ENCODE results near the gene APBB2. TPM values are rescaled to one million over a fixed set of nuclear protein-coding genes. Genes with fewer than 3 reads are reported as not detected.

Gene APBB2
- total and polyA plus RNA-seq, 2 of the 4 experiments (the other 2 are of a cell fraction): 47.9 to 75.5 TPM

DNA sequence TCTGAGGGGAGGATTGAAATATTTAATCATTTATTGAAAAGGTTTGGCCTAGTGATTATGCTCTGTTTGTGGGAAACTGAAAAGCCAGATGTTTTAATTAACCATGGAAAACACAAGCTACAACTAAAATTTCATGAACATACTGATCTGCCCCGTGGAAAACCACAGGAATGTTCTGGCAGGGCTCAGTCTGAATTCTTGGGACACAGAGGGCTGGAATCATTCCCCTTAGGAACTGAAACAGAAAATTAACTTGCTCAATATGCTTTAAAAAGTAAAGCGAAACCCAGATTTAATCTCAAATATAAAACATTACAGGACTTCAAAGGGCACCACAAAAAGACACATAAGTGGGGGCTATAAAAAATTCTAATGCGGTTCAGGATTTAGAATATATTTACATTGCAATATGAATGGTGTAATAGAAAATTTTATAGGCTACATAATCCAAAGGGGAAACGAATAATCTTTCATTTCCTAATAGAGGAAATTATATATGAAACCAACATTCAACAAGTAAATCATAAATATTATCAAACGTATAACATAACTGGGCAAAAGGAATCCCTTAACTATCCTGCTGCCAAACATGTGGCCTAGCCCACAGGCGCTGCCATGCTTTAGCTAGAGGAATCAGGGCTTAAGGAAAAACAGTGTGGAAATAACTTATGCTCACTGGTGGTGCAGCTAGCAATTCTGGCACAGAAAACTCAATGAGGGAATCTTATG, 70.9 kb downstream of the APBB2 start:
- in situ Hi-C loops (cut with MboI; ENCODE audit: low sequenced_read_pairs): no loop called here
- peak overlapping the region; percentile 90 for H3K18ac ChIP-seq (ENCODE audit: low read depth, low read length)
- peak overlapping the region; percentile 95 for H2BK120ac ChIP-seq (ENCODE audit: low read depth, low read length)
- no peak overlapping the region for H2AK9ac ChIP-seq (replicated peaks; ENCODE audit: low read depth, low read length, poor library complexity)
- H3K4me2 ChIP-seq (ENCODE audit: low read depth, low read length): peak overlapping the region; percentile 69
- H3K79me1 ChIP-seq (ENCODE audit: low read depth in 1 of 2, low read length in 2 of 2): peaks cover 34 to 56% of the 10 kb centered on the region in 2 experiments
- H3K56ac ChIP-seq (ENCODE audit: extremely low read depth, insufficient read depth, low read length): peak overlapping the region; percentile 57; the same call in 1 of the 2 replicates
- H4K8ac ChIP-seq (ENCODE audit: low read depth in 2 of 2, low read length in 2 of 2): peak overlapping the region; percentile 13 to 79; a peak in 2 of 4 replicates
- peak overlapping the region; percentile 97 for H3K27ac ChIP-seq (ENCODE audit: insufficient read depth, low read length)
- no peaks in the 10 kb centered on the region for H4K20me1 ChIP-seq (ENCODE audit: insufficient read depth, low read length)
- H3K4me1 ChIP-seq (ENCODE audit: control insufficient read depth, insufficient read depth, low read length): peaks cover 35% of the 10 kb centered on the region
- WGBS, 2 experiments (ENCODE audit: extremely low coverage in 2 of 2, insufficient read length in 1 of 2): no CpG with 5 or more reads among the region's 6 CpGs
- H4K5ac ChIP-seq (ENCODE audit: low read depth, low read length): peak overlapping the region; percentile 94
- H2AFZ ChIP-seq (replicated peaks; ENCODE audit: low read length, poor library complexity): no peak overlapping the region
- TF ChIP-seq, protein P1, sequence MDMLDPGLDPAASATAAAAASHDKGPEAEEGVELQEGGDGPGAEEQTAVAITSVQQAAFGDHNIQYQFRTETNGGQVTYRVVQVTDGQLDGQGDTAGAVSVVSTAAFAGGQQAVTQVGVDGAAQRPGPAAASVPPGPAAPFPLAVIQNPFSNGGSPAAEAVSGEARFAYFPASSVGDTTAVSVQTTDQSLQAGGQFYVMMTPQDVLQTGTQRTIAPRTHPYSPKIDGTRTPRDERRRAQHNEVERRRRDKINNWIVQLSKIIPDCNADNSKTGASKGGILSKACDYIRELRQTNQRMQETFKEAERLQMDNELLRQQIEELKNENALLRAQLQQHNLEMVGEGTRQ (IDR thresholded peaks at IDR 0.05; ENCODE audit: low read depth, low read length): no peak
- TF ChIP-seq NFE2L2 (IDR thresholded peaks at IDR 0.05; ENCODE audit: low read depth, low read length) (no peak), CEBPB (IDR thresholded peaks at IDR 0.05; ENCODE audit: low read depth, low read length) (peak; percentile 67), RCOR1 (IDR thresholded peaks at IDR 0.05; ENCODE audit: insufficient replicate concordance, low read length) (no peak), MXI1 (IDR thresholded peaks at IDR 0.05; ENCODE audit: borderline replicate concordance, low read depth, low read length) (peak; percentile 22; the same call in 1 of the 2 replicates)
- TF ChIP-seq, protein P2, sequence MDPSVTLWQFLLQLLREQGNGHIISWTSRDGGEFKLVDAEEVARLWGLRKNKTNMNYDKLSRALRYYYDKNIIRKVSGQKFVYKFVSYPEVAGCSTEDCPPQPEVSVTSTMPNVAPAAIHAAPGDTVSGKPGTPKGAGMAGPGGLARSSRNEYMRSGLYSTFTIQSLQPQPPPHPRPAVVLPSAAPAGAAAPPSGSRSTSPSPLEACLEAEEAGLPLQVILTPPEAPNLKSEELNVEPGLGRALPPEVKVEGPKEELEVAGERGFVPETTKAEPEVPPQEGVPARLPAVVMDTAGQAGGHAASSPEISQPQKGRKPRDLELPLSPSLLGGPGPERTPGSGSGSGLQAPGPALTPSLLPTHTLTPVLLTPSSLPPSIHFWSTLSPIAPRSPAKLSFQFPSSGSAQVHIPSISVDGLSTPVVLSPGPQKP (IDR thresholded peaks at IDR 0.05; ENCODE audit: borderline replicate concordance, low read depth, low read length): no peak
- TF ChIP-seq, protein P3, sequence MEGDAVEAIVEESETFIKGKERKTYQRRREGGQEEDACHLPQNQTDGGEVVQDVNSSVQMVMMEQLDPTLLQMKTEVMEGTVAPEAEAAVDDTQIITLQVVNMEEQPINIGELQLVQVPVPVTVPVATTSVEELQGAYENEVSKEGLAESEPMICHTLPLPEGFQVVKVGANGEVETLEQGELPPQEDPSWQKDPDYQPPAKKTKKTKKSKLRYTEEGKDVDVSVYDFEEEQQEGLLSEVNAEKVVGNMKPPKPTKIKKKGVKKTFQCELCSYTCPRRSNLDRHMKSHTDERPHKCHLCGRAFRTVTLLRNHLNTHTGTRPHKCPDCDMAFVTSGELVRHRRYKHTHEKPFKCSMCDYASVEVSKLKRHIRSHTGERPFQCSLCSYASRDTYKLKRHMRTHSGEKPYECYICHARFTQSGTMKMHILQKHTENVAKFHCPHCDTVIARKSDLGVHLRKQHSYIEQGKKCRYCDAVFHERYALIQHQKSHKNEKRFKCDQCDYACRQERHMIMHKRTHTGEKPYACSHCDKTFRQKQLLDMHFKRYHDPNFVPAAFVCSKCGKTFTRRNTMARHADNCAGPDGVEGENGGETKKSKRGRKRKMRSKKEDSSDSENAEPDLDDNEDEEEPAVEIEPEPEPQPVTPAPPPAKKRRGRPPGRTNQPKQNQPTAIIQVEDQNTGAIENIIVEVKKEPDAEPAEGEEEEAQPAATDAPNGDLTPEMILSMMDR (conservative IDR thresholded peaks at IDR 0.05; ENCODE audit: low read depth, low read length): no peak
- H3K27me3 ChIP-seq (ENCODE audit: control insufficient read depth, insufficient read depth, low read length): no peaks in the 10 kb centered on the region
- peak overlapping the region; percentile 65; the same call in 1 of the 2 replicates for H3K9ac ChIP-seq (ENCODE audit: low read depth, low read length)
- ChIA-PET CTCF (interaction anchor here (1.0 to 1.5 kb wide), 2 partner anchors 17 to 219 kb away, joined by 3 to 4 read pairs; no protein-coding TSS in a partner anchor), POLR2A (ENCODE audit: unreplicated experiment) (interaction anchor here (0.6 kb wide), 1 partner anchor 994 kb away, joined by 3 read pairs; no protein-coding TSS in a partner anchor)
- no peaks in the 10 kb centered on the region for H3K36me3 ChIP-seq (ENCODE audit: control insufficient read depth, insufficient read depth, low read length)
- DNase-seq: peak; percentile 92
- H2AK5ac ChIP-seq (ENCODE audit: low read depth, low read length): peak overlapping the region; percentile 85
- no peak overlapping the region for H3K4me3 ChIP-seq (ENCODE audit: insufficient read depth, low read depth, low read length)
- peak overlapping the region; percentile 86; the same call in 2 of the 3 replicates for H2BK15ac ChIP-seq (ENCODE audit: low read depth, low read length)
- peak overlapping the region; percentile 95 for H2BK20ac ChIP-seq (ENCODE audit: low read depth, low read length)
- peak overlapping the region; percentile 88 for H3K23ac ChIP-seq (ENCODE audit: low read depth, low read length)
- H4K91ac ChIP-seq (ENCODE audit: insufficient read depth, low read depth, low read length): peak overlapping the region; percentile 72
- H3K9me1 ChIP-seq (ENCODE audit: insufficient read depth, low read length): peaks cover 17% of the 10 kb centered on the region
- peak overlapping the region; percentile 97 for H2BK5ac ChIP-seq (ENCODE audit: low read depth, low read length, poor library complexity, severe bottlenecking)
- H3K4ac ChIP-seq (ENCODE audit: low read depth, low read length): peak overlapping the region; percentile 92
- intact Hi-C loops (cut with micrococcal nuclease): loop anchor here (1.0 to 10.0 kb wide), 3 partner anchors 36 to 219 kb away; partner anchors contain the start of gene APBB2
- no peaks in the 10 kb centered on the region for H3K9me3 ChIP-seq (ENCODE audit: control insufficient read depth, insufficient read depth, low read length)
- peak; percentile 78 for ATAC-seq (ENCODE audit: low read depth)
- no TSS peak for BruUV-seq (replicated peaks)
- dilution Hi-C loops (cut with HindIII; ENCODE audit: low sequenced_read_pairs, unreplicated experiment): no loop called here
- peak overlapping the region; percentile 89 for H3K14ac ChIP-seq (replicated peaks; ENCODE audit: low read depth, low read length)

All from IMR-90 (cell line).